ENCODE data around the gene PRSS57.
A peak's percentile ranks its signal among the peaks of the same experiment; 100 is the strongest.

Gene PRSS57

DNA sequence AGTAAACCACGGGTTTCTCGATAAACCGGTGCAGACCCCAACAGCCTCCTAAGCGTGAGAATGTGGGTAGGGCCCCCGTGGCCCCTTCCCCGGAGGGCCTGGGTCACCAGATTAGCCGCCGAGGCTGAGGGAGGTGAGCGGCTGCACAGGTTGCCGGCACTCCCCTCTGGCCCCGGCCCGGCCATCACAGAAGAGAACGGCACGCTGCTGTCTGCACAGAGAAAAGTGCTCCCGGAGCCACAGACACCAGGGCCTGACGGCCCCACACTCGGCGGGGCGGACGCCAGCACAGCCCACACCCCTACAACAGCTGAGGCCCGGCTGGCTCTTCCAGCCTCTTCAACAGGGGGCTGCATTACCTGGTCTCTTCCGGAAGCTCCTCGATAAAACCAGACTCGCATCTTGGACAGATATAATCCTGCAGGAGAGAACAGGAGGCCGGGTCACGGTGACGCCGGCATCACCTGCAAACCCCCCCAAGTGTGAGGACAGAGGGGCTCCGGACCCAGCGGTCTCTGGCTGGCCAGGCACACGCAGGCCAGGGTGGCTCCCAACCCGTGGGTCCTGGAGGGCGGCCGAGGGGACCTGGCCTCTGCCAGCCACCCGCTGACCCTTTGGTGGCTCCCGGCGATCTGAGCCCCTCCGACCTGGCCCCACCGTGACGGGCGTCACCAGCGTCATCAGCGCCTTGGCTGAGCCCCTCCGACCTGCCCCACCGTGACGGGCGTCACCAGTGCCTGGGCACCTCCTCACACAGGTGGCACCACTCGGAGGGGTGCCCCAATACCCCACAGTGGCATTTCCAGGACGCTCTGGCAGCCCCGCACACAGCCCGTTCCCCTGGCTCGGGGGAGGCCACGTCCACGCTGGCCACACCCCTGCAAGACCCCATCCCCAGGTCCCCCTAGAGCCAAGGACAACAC, 42.5 kb downstream of the PRSS57 start:
- DNase-seq (ENCODE audit: low read depth) = no peak

DNA sequence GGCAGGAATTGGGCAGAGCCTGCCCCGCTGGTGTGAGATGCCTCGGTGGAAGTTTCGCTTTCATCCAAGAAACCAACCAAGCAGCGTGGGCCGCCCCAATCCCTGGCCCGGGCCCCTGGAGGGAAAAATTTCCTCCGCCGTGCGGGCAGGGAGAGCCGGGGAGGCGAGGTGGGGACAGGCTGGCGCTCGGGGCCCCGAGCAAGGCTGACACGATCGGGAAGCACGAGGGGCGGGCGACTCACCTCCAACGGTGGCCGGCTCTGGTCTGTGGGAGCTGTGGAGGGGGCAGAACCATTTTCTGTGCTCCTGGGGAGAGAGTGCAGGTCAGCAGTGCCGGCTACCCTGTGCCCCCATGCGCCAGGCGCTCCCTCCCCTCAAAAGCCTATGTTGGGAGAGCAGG, 43.3 kb downstream of the PRSS57 start:
- no peak for DNase-seq (ENCODE audit: low read depth)

DNA sequence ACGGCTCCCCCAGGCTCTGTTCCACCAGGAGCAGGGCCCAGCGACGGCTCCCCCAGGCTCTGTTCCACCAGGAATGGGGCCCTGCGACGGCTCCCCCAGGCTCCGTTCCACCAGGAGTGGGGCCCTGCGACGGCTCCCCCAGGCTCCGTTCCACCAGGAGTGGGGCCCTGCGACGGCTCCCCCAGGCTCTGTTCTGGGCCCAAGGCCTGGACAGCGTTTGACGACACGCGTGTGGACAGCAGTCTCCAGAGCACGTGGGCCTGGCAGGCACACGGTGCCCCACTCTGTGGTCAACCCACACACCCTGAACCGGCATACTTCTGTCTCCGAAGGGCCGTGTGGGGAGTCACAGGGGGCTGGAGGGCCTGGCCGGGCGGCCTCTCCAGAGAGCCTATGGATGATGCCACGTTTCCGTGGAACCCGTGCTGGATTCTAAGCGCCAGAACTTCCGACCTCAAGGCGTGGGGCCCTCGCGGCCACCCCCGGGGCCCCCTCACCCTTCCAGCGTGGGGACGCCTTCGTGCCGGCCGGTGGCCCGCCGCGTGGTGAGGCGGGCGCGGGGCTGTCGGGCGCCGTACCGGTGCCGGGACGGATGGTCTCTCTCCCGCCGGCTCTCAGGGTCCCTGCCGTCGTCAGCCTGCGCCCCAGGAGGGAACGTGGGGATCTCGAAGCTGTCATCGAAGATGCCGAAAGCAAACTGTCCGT, 44.0 kb downstream of the PRSS57 start:
- no peak for DNase-seq (ENCODE audit: low read depth)

DNA sequence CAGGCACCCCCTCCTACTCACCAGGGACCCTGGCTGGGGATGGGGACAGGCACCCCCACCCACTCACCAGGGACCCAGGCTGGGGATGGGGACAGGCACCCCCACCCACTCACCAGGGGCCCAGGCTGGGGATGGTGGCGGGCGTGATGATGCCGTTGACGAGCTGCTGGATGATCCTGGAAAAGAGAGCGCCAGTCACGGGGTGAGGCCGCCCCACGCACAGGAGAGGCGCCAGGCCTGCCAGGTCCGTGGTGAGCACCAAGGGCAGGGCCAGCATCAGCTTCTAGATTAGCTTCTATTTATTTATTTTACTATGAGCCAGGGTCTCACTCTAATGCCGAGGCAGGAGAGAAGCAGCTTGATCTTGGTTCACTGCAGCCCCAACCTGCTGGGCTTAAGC, 45.1 kb downstream of the PRSS57 start:
- no peak for DNase-seq (ENCODE audit: low read depth)

DNA sequence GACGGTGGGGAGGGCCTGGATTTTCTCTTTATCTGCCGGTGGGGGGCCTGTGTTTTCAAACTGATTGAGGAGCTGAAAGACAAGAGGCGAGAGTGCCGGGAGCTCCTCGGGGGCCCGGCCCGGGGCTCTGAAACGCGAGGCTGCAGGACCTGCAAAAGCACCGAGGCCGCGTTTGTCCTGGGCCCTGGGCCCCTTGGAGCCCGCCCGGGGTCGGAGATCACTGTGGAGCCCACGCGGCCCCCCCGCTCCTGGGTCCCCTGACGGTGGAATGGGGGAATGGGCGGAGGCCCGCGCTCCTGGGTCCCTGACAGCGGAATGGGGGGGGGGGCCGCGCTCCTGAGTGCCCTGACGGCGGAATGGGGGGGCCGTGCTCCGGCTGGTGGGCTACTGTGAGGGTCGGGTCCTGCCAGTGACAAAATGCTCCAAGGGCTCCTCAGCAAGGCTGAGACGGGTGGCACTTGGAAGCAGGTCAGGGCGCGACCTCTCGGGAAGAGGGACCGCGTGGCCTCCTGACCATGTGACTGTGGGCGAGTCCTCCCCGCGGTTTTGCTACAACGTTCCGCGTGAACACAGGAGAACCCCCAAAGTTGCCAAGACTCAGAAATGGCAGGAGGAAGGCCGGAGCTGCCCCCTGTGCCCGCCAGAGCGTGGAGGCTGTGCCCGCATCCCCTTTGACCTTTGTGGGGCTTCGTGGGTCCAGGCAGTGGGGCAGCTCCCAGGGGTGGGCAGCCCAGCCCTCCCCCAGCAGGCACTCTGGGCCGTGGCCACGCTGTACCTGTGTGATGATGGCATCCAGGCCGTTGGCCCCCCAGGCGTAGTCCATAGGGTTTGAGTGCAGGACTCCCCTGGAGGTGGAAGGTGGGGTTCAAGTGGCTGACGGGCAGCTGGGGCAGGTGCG, 46.1 kb downstream of the PRSS57 start:
- DNase-seq (ENCODE audit: low read depth) = no peak

DNA sequence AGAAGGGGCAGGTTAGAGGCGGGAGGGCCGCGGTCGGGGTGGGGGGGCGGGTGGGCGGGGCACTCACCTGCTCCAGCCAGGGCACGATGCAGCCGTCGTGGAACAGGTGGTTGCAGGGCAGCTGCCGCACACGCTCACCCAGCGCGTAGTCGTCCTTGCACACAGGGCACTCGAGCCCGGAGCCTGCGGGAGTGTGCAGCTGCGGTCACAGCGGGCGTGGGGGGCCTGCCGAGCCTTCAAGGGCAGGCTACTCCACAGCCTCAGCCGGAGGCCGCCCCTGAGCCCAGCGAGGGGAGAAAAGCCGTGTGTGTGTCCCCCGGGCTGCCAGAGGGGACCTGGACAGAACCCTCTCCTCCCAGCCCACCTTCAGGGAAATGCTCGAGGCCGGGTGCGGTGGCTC, 46.9 kb downstream of the PRSS57 start:
- DNase-seq (ENCODE audit: low read depth) = no peak

DNA sequence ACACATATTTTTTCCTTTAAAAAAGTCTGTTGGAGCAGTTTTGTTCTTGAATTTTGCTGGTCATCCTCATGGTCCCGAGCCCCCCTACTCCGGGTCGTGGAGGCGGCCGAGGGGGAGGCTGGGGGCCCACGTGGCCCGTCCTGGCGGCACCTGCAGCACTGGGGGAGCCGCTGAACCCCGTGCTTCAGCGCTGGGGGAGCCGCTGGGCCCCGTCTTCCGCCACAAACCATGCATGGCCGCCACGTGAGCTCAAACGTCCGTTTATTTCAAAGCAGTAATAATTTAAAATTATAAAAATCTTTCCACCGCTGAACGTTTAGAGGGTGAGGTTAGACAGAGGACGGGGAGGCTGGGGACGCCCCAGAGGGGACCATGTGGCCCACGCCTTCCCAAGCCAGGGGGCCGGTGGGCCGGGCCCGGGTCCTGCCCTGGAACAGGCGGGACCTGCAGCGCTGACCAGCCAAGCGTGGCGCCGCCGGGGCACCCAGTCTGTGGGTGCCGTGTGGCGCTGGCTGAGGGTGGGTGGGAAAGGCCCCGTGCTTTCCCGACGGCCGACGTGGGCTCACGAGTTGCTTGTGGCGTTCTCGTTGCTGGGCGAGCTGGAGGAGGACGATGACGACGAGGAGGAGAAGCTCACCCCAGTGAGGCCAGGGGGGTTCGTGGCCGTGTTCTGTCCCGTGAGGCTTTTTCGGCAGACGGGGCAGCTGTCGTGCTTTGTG, 47.5 kb downstream of the PRSS57 start:
- no peak for DNase-seq (ENCODE audit: low read depth)

DNA sequence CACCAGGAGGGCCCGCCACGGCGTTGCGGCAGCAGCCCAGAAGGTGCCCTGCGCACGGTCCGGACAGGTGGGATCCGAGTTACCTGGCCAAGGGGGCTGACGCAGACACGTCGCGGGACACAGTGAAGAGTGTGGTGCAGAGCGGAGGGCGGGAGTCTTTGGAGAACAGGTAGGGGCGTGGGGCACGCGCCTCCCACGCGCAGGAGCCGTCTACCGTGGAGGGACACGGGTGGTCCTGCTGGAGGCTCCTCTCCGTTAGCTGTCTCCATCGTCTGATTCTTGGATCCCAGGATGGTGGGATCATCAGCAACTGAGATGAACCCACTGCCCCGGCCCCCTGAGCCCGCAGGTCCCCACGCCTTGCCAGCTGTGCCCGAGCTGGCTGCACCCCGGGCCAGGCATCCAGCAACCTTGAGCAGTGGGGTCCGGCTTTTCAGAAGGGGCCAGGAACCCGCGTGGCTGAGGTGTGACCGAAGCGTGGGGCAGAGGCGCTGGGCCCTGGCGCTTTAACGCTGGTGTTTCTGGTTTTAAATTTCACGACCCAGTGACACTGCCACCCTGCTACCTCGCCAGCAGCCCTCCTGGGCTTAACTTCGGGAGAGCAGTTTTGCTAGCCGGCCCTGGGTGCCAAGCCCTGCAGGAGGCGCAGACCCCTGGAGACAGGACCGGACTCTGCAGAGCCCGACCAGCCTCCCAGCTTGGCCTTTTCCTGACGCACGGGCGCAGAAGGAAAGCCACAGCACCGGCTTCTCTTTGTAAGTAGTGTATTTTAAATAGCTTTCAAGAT, 48.3 kb downstream of the PRSS57 start:
- DNase-seq (ENCODE audit: low read depth) = no peak

DNA sequence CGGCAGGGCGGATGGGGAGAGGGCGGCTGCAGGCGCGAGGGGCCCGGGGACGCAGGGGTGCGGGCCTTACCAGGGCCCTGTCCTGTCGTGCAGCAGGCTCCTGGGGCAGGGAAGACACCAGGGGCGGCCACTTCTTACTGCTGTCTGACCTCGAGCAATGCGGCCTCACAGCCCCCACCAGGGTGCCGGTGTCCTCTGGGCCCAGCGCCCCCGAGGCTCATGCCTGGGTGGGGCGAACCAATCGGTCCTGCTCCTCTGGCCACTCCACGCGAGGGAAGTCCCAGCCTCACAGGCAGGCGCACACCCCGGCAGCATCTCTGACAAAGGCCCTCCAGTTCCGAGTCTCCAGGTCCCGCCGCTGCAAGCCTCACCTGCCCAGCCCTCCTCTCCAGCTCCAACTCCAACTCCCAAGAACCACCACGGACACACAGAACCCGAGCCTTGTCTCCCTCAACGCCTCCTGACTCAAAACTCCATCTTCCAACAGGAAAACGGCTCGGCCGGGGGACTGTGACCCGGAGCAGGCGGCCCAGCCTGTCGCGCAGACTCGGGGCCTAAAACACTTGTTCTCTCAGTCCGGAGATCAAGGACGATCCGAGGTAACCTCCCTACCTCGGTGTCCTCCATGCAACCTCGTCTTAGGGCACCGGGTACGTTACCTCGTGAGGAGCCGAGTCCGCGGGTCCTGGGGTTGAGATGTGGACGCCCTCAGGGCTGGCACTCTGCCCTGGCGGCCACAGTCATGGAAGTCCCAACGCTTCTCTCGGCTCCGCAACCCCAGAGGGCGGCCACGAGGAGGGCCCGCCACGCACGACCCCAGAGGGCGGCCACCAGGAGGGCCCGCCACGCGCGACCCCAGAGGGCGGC, 49.1 kb downstream of the PRSS57 start:
- DNase-seq (ENCODE audit: low read depth) = no peak

DNA sequence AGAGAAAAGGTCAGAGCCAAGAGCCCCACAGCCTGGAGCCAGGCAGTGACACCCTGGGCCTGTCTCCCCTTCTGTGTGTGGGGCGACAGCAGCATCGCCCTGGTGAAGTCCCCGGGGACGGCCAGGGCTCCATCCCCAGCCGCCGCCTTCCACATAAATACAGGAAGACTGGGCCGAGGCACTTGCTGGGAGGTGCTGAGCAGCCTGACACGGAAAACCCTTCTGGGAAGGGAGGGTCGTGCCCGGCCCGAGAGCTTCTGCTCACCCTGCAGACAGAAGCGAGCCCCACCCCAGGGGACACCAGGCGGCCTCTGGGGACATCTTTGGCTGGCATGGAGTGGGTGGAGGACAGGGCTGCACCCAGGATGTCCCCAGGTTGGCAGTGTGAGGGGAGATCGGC, 50.5 kb downstream of the PRSS57 start:
- DNase-seq (ENCODE audit: low read depth) = no peak

DNA sequence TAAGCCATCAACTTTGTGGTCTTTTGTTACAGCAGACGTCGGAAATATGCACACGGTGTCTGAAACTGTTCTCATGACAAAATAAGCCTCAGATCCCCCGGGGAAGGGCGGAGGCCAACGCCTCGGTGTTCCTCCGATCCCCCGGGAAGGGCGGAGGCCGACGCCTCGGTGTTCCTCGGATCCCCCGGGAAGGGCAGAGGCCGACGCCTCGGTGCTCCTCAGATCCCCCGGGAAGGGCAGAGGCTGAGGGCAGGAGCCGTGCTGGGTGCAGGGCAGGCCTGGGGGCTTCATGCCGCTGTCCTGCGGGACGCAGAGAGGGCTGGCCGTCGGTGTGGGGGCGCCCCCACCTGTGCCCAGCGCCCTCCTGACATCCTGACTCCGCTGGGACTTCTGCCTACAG, 50.9 kb downstream of the PRSS57 start:
- DNase-seq (ENCODE audit: low read depth) = no peak

DNA sequence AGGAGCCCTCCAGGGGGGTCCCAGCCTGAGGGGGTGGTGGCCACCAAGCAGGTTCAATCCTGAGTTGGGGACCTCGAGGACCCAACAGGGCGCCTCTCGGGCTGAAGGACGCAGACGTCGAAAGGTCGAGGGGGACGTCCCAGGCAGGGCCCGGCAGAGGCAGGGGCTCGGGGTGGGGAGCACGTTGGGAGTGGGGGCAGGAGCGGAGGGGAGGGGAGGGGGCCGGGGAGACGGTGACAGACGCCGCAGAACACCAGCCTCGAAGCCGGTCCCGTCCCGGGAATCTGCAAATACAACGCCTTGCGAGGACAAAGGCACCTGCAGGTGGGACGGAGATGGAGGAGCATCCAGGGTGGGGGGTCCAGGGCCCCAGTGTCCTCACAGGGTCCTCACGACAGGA, 51.5 kb downstream of the PRSS57 start:
- DNase-seq (ENCODE audit: low read depth) = no peak

DNA sequence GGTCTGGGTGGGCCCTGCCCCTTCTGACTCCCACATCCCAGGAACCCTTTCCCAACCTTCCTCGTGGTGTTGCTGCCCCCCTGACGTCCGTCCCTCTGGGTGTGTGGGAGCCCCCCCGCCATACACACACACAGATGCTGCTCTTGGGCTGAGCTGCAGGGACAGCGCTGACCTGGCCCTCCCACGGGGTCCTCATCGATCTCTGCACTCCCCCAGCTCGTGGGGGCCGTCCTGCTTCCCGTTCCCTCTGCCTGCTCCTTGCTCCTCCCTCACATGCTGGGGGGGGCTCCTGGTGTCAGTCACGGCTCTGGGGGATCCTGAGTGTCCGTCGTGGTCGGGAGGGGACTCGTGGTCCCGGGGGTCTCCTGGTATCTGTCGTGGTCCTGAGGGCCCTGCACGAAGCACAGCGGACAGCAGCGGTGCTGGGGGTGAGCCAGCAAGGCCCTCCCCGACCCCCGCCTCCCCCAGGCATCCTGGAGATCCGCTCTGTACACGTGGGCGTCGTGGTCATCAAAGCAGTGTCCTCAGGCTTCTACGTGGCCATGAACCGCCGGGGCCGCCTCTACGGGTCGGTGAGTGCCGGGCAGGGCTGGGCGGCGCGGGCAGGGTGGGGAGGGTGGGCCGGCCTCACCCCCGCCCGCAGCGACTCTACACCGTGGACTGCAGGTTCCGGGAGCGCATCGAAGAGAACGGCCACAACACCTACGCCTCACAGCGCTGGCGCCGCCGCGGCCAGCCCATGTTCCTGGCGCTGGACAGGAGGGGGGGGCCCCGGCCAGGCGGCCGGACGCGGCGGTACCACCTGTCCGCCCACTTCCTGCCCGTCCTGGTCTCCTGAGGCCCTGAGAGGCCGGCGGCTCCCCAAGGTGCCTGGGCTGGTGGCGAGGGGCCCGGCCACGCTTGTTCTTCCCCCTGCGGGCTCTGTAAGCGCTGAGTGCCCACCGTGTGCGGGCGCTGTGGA, 52.2 kb downstream of the PRSS57 start:
- no peak for DNase-seq (ENCODE audit: low read depth)

DNA sequence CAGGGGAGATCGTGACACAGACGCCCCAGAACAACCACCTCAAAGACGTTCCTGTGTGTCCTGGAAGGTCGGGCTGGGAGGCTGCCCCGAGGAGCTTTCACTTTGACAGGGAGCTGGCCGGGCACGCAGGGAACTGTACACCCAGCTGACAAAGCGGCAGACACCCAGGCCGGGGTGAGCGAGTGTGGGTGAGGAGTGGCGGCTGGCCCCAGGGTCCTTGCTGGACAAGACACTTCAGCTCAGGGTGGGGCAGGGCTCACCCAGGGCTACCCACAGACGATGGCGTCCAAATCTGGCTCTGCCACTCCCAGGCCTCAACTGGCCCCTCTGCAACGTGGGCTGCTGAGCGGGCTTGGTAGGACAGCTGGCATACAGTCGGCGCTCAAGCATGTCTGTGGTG, 53.5 kb downstream of the PRSS57 start:
- no peak for DNase-seq (ENCODE audit: low read depth)

DNA sequence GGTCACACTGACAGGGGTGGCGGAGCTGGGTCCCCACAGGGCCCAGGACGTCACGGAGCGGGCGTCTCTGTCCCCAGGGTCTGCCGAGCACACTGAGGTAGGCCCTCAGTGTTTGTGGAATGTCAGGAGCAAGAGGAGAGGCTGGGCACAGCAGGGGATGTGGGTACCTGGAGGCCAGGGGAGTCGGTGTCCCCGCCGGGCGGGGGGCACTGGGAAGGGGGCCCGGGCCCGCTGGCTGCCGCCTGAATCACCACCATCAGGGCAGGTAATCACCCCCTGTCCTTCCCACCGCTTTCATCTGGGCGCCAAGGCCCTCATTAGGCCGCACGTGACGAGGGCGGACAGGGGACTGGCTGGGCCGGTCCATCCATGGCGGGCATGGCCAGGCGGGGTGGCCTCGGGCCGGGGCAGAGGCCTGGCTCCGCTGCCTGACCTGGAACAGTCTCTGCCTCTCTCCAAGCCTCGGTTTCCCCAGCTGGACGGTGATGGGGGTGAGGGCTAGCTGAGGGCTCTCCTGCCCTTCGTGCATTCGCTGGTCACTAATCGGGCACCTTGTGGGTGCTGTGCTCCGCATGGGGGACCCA, 54.6 kb downstream of the PRSS57 start:
- DNase-seq (ENCODE audit: low read depth) = no peak

DNA sequence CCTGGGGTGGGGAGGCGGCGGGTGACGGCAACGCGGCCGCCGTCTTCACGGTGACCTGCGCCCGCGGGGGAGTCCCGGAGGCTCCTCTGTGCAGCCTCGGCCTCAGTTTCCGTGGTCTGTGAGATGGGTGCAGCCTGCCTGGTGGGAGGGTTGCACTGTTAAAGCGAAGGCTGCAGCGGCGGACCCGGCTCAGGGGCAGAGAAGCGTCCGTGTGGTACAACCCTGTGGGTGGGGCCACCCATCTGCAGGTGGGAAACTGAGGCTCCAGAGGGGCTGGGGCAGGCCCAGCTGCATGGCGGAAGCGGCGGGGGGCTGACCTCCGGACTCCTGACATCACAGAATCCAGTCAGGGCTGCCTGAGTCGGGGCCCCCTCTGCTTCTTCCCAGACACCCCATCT, 55.1 kb downstream of the PRSS57 start:
- no peak for DNase-seq (ENCODE audit: low read depth)

DNA sequence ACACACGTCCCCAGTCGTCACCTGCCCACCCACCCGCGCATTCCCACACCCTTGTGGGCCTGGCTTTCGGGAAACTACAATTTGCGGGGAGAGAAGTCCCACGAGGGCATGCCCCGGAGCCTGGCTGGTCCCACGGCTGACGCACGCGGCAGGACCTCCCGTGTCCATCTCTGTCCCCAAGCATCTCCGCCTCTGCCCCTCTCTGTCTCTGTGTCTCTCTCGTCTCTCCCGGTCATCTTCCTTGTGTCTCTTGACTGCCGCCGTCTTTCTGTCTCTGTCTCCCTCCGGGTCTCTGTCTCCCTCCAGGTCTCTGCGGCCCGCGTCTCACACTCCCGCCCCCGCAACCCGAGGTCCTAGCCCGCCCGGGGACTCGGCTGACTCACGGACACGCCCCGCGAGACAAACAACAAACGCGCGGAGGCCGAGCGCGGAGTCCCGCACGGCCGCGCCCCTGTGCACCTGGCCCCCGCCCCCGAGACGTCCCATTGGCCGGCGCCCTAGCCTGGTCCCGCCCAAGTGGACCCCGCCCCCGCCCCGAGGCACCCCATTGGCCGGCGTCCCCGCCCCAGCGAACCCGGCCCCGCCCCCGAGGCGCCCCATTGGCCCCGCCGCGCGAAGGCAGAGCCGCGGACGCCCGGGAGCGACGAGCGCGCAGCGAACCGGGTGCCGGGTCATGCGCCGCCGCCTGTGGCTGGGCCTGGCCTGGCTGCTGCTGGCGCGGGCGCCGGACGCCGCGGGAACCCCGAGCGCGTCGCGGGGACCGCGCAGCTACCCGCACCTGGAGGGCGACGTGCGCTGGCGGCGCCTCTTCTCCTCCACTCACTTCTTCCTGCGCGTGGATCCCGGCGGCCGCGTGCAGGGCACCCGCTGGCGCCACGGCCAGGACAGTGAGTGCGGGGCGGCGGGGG, 55.7 kb downstream of the PRSS57 start, which contains the start of gene FGF22:
Gene FGF22 (plus strand): TSS at position 627 of the 908 bp plus-strand sequence. CDS start 47 bp downstream, at position 674.
- DNase-seq (ENCODE audit: low read depth) = peak; percentile 97

Data from activated T-cell treated with anti-CD3 and anti-CD28 coated beads for 48 hours (primary cell).